HTR-8/SVneo (cell line): Measurements from ENCODE around the gene ZNF718.
"Not testable (repeated sequence)": the region's sequence is repeated elsewhere in the genome, so short reads cannot be mapped to it uniquely, and the experiment has no call there.

Experiments used
- DNase-seq: peaks from one replicate; pipeline ENCODE4 v3.0.0; 2011; ENCODE audit warnings: low spot score, mixed read lengths; ENCODE audit not compliant: insufficient read length
- FAIRE-seq: peaks from 2 replicates; lab custom pipeline; 2011; peaks lifted over from hg19 to GRCh38; lab: Jason Lieb, UNC

ZNF718 gene

DNA sequence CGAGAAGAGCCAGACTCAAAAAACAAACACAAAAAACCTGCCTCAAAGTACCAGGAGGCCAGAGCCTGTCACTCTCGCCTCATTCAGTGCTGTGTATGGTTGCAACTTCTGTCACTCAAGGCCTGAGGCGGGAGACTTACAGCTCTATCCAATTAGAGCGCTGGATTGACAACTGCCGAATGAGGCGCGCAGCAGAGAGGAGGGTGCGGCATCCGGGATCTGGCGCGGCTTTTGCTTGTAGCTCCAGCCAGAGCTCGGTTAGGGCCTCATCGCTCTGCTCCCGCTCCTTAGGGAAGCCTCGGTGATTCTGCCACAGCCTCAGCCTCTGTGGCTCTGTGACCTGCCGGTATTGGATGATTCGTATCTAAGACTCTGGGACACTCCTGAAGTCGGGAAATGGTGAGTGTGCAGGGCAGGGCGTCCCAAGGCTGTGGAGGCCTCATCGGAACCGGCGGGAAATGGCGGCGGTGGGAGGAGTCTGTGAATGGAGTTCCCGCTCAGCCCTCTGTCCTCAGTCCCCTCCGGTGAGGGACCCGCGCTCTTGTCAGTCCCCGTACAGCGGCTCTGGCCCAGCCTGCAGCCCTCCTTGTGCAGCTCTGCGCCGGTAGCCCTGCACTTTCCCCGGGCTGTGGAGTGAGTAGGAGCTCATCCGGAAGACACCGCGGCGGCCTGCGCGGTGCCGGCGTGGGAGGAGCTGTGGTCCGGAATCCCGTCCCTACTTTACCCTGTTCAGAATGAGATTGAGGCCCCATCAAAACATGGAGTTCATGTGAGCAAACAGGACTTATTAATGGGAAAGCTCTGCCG is at the start of gene ZNF718:
TSS of gene ZNF718 (plus strand) at position 227 of the 807 bp plus-strand sequence. CDS start at position 397, 170 bp downstream.
- FAIRE-seq = no peak
- peak; percentile 94 for DNase-seq

DNA sequence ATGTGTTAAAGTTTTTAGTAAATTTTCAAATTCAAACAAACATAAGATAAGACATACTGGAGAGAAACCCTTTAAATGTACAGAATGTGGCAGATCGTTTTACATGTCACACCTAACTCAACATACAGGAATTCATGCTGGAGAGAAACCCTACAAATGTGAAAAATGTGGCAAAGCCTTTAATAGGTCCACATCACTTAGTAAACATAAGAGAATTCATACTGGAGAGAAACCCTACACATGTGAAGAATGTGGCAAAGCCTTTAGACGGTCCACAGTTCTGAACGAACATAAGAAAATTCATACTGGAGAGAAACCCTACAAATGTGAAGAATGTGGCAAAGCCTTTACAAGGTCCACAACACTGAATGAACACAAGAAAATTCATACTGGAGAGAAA is 38.4 kb upstream of the ZNF718 start:
- FAIRE-seq (no peak), DNase-seq (no peak)

DNA sequence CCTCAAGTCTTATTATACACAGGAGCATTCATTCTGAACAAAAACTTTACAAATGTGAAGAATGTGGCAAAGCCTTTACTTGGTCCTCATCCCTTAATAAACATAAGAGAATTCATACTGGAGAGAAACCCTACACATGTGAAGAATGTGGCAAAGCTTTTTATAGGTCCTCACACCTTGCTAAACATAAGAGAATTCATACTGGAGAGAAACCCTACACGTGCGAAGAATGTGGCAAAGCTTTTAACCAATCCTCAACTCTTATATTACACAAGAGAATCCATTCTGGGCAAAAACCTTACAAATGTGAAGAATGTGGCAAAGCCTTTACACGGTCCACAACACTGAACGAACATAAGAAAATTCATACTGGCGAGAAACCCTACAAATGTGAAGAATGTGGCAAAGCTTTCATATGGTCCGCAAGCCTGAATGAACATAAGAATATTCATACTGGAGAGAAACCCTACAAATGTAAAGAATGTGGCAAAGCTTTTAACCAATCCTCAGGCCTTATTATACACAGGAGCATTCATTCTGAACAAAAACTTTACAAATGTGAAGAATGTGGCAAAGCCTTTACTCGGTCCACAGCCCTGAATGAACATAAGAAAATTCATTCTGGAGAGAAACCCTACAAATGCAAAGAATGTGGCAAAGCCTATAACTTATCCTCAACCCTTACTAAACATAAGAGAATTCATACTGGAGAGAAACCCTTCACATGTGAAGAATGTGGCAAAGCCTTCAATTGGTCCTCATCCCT is 37.6 kb upstream of the ZNF718 start:
- not testable (repeated sequence) for DNase-seq, FAIRE-seq

DNA sequence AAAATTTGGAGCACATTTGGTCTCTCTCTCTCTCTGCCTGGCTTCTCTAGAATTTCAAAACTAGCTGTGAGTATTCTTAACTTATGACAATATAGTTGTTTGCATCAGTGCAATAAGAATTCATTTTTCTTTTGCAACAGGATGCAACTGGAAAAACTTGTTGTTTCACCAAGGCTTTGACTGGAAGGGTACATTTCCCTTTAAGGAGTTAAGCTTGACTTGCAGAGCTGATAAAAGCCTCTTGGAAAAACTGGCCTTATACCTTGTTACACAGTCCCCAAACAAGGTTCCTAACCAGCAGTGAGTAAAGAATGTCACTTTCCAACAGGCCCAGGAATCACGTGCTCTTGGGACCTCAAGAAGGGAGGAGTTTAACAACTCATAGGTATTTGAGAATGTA is 25.9 kb upstream of the ZNF718 start:
- DNase-seq (no peak), FAIRE-seq (no peak)

DNA sequence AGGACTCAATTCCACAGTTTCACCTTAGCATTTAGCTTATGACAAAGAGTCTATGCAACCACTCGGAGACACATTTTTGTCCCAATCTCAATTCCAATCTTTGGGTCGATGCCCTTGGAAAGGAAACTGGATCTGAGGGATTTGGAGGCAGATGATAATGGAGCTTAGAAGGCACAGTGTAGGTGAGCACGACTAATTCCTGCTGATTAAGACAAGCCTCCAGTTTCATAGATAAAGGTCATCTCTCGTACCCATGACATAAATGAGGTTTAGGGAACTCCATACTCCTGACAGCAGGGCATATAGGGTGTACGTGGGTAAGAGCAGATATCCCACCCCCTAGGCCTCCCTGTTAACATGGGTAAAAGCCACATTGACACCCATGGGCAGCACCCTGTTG is 24.4 kb upstream of the ZNF718 start:
- no peak for FAIRE-seq
- DNase-seq = no peak

DNA sequence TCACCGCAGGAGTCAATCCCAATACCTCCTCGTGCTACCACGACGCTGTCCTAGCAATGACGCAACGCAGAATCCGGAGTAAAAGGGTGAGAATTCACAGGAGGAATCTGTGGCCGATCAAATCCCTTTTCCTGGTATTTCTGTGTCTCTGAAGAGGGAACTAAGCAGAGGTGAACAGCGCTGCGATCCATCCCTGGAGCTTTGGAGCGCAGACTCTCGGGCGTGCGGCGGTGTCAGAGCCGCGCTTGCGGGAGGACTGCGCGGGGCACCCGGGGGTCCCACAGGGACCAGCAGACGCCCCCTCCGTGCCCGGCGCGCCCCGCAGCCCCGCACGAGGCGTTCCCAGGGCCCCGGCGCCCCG is 17.2 kb upstream of the ZNF718 start:
- FAIRE-seq = no peak

DNA sequence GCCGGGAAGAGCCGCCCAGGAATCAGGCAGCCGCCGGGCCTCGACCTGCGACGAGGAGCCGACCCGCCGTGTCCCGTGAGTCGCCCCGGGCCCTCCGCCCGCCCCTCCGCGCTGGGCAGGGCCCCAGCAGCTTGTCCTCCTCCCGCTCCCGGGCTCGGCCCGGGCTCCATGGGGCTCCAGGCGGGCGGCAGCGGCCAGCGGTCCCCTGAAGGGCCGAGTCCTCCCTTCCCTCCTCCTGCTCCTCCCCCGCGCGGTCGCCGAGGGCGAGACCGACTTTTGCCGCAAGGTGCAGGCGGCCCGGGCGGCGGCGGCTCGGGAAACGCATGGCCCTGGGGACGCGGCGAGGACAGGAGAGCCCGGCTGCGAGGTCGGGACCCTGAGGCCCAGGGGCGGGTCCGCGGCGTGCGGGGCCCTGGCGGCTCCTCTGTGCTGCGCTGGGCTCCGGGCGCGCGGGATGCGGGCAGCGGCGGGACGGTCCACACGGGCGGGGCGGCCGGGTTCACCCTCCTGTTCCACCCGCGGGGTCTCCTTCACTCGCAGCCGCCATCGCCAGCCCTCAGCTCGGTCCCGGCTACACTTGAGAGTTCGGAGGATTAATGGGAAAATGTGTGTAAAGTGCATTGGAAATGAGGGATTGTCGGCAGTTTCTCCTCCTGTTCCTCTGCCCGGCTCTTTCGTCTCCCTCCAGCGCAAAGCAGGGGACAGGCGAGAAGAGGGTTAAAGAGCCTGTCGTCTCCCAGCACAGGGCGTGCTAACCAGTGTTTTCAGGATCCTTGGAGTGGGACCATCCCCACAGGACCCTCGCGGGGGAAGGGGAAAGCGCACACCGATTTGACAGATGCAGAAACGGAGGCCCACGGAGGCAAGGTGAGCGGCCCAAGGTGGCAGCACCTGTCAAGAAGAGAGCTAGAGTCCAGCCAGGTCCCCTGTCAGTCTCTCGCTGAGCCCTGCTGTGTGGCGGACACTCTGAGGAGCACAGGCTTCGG is 16.6 kb upstream of the ZNF718 start:
- FAIRE-seq (no peak), DNase-seq (no peak)

More for the DNA sequence above, 17.2 kb upstream of the ZNF718 start:
- no peak for DNase-seq

DNA sequence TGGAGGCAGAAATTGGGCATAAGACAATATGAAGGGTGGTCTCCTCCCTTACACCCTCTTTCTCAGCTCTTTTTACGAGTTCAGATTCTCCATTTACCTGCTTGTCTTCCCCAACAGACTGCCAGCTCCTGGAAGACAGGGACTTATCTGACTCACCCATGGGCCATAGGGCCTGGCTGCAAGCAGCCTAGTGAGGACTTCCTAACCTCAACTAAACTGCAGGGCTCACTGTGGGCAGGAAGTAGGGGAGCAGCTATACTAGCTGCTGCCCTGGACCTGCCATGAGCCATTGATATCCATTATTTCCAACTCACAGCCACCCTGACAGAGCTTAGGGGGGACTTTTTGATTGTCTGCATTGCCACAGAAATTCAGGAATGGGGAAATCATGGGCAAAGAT is 11.5 kb upstream of the ZNF718 start:
- FAIRE-seq = no peak
- DNase-seq = no peak

DNA sequence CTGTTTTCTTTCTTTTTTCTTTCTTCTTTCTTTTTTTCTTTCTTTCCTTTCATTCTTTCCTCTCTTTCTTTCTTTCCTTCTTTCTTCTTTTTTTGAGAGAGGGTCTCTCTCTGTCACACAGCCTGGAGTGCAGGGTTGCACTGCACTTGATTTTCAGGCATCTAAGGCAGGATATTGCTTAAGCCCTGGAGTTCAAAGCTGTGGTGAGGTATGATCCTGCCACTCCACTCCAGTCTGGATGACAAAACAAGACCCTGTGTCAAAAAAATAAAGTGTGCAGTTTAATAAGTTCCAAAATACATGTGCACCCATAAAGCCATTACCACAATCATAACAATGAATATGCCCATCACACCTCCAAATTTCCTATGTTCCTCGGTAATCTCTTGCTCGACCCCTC is 10.6 kb upstream of the ZNF718 start:
- DNase-seq (no peak), FAIRE-seq (no peak)

DNA sequence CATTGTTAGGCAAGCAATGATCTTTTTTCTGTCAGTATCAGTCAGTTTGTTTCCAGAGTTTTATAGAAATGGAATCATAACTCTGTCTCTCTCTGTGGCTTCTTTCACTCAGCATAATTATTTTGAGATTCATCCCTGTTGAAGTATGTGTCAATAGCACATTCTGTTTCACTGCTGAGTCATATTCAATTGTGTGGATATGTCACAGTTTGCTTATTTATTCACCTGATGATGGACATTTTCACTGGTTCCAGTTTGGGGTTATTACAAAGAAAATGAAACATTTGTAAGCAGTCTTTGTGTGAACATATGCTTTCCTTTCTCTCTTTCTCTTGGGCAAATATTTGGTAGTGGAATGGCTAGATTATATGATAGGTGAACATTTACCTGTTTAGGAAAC is 10.2 kb upstream of the ZNF718 start:
- FAIRE-seq = no peak
- no peak for DNase-seq

DNA sequence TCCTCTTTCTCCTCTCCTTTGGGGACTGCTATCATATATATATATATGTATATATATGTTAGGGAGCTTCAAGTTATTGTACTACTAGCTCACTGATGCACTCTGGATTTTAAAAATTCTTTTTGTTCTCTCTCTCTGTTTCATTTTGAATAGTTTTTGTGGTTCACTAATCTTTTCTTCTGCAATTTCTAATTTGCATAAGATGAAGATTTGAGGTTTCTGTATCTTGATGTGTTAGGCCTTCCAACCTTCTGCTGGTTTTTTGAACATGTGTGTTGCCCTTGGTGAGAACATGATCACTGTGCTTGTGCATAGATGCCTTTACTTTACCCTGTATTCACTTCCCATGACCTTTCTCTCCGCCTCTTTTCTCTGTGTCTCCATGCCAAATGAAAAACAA is 7.8 kb upstream of the ZNF718 start:
- FAIRE-seq = no peak

DNA sequence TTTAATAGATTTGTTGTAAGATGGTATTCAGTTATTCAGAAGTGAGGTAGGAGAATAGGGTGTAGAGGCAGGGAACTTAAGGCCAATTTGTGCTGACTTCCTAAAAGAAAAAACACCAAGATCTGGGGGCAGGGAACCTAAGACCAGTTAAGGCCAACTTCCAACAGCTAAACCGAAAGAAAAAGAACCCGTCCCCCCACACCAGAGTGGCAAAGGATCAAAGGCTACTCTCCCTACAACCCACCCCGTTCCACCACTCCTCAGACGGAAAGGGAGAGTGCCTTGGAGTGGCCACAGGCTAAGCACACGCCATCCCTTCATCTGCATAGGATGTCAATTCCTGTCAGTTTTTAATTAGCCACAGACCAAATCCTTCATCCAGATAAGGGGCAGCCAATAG is 3.7 kb upstream of the ZNF718 start:
- FAIRE-seq = no peak
- no peak for DNase-seq

More for the DNA sequence above, 7.8 kb upstream of the ZNF718 start:
- DNase-seq = no peak

DNA sequence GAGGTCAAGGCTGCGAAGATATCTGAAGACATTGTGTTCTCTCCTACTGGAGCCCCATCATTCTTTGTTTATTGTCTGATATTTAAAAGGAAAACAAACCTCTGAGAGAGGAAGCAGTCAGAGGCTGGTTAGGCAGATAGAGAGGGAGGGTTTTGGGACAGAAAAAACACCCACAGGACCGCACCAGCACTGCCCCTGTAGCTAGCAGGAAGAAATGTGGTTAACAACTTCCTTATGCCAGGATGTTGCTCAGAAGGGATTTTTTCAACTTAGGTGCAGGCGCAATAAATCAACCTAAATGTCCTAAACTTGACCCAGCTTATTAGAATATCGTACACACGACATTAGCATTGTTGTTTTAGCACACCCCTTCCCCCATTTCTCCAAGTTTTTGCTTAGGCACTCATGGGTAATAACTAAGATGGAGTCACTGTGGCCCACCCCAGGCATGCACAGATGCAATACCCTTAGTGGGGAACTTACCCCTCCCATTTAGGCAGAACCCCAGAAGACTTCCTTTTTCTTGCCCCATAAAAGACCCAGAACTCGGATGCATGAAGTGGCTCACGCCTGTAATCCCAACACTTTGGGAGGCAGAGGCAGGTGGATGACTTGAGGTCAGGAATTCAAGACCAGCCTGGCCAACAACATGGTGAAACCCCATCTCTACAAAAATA is 2.8 kb upstream of the ZNF718 start:
- no peak for FAIRE-seq
- DNase-seq = no peak

DNA sequence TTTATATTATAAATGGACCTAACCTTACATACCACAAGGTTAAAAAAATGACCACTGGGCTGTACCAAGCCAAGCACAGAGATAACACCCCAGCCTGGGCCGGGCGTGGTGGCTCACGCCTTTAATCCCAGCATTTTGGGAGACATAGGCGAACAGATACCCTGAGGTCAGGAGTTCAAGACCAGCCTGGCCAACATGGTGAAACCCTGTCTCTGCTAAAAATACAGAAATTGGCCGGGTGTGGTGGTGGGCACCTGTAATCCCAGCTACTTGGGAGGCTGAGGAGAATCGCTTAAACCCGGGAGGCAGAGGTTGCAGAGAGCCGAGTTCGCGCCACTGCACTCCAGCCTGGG is 403 bp upstream of the ZNF718 start:
- DNase-seq, FAIRE-seq: not testable (repeated sequence)

DNA sequence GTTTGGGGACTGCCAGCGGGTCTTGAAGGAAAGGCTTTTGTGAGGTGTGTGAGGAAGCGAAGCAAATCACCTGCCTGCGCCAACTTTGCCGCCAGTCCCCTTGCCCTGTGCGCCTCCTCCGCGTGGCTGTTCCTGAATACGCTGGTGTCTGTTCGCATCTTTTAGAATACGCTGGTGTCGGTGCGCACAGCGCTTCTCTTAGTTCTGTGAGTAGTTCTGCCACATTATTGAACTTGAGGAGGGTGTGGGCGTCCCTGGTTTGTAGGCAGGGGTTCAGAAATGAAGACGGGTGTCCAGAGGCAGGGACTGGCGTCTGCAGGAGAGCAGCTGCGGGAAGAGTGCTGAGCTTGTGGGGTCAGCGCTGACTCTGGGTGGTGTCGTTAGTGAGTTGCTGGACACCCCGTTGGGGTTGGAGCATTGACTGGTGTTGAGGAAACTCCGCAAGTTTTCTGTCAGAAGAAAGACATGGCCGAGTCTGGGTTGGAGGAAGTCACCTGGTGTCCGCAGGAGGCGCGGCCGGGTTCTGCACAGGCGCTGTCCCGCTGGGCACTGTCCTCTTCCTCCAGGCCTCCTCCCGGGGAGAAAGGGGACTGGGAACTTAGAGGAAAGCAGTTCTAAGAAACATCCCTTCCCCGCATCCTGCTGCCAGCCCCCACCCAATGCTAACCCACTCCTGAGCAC is 930 bp downstream of the ZNF718 start:
- DNase-seq = no peak
- no peak for FAIRE-seq

DNA sequence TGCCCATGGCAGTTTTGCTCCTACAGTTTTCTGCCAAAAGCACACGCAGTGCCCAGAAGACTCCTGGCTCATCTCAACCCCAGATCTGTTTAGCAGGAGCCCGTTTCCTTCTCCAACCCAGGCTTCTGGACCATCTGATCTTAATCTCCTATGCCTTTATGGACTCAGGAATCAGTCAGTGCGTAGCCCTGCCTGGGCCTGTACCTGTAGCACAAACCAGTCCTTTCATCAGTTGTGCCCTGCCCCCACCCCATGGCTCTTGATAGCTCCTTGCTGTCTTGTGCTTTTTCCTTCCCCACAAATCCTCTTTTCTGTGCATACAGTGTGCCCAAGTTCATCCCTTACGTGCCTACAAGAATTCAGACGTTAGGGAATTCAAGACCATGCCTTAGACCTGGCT is 1.5 kb downstream of the ZNF718 start:
- FAIRE-seq (no peak), DNase-seq (no peak)

DNA sequence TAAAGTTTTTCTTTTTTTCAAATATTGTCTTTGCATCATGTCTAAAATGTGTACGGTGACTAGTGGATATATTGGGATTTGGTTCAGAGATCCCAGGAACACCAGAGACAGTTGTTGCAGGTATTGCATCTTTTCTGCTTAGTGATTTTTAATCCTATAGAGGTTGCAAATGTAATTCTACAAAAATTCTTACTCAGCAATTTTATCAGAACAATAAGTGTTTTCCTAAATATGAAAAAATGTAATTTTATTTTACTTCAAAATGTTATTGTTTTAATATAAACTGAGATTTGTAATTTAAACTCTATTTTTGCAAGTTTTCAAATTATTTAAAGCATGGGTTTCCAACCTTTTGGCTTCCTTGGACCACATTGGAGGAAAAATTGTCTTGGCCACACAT is 8.2 kb downstream of the ZNF718 start:
- FAIRE-seq (no peak), DNase-seq (no peak)

DNA sequence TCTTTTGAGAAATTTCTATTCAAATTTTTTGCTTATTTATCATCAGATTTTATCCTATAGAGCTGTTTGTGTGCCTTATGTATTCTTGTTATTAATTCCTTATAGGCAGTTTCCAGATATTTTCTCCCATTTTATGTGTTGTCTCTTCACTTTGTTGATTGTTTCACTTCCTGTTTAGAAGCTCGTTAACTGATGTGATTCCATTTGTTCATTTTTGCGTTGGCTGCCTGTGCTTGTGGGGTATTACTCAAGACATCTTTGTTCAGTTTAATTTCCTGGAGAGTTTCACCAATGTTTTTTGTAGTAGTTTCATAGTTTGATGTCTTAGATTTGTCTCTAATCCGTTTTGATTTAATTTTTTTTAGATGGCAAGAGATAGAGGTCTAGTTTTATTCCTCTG is 14.6 kb downstream of the ZNF718 start:
- DNase-seq = no peak
- no peak for FAIRE-seq

DNA sequence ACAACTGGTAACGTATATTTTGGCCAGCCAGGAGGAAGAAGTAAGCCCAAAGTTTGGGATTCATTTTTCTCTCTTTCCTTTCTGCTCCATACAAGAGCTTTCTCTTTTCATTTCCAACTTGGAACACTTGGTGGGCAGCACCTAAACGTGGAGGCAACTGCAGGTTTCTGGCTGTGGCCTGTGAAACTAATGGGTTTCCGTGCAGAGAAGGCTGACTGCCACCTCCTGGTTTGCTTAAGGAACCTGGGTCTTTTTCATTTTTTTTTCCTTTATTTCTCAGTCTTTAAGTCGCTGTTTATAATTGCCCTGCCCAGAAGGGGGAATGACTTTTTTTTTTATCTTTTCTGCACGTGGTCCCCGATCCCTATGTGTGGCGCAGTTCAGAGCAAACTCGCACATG is 15.4 kb downstream of the ZNF718 start:
- DNase-seq (no peak), FAIRE-seq (no peak)
